GM23338 (cell line): ENCODE results near the gene CTXN3. TPM values are rescaled to one million over a fixed set of nuclear protein-coding genes. Genes with fewer than 3 reads are reported as not detected.

ENCODE experiments used
- ATAC-seq: fragments of 200-7000 bp; cut with Tn5 transposase; 3 replicates; pipeline ENCODE4 v1.9.1; 2020
- DNase-seq: peaks from one replicate; pipeline ENCODE4 v3.0.0-alpha.2; 2015; ENCODE audit warnings: low spot score
- H2AFZ ChIP-seq: fragments of 200-600 bp; sonication (generic); 2 replicates; pipeline ENCODE4 v1.8.0; 2016; ENCODE audit warnings: antibody characterized with exemption, mild to moderate bottlenecking, moderate library complexity
- H3F3A ChIP-seq: fragments of 200-600 bp; sonication (generic); replicated peaks from 2 replicates; pipeline ENCODE4 v1.8.0; 2017; ENCODE audit warnings: antibody characterized with exemption, mixed run types, low read depth
- H3K27ac ChIP-seq: fragments of 200-600 bp; sonication (generic); 2 replicates; pipeline ENCODE4 v1.6.1; 2016; ENCODE audit warnings: low read depth
- H3K27me3 ChIP-seq: fragments of 200-600 bp; sonication (generic); 2 replicates; pipeline ENCODE4 v1.8.0; 2016; ENCODE audit warnings: mild to moderate bottlenecking, mixed run types, moderate library complexity; ENCODE audit not compliant: insufficient read depth
- H3K36me3 ChIP-seq: fragments of 200-600 bp; sonication (generic); 2 replicates; pipeline ENCODE4 v1.8.0; 2016; ENCODE audit warnings: mild to moderate bottlenecking; ENCODE audit not compliant: insufficient read depth
- H3K4me1 ChIP-seq: fragments of 200-600 bp; sonication (generic); 2 replicates; pipeline ENCODE4 v1.8.0; 2016; ENCODE audit warnings: mild to moderate bottlenecking, moderate library complexity; ENCODE audit not compliant: insufficient read depth
- H3K4me2 ChIP-seq: fragments of 200-600 bp; sonication (generic); 2 replicates; pipeline ENCODE4 v1.7.1; 2017; ENCODE audit warnings: mixed run types
- H3K4me3 ChIP-seq: fragments of 200-600 bp; sonication (generic); 2 replicates; pipeline ENCODE4 v1.6.1; 2016; ENCODE audit warnings: mixed run types
- H3K79me2 ChIP-seq: fragments of 200-600 bp; sonication (generic); replicated peaks from 2 replicates; pipeline ENCODE4 v1.8.0; 2017; ENCODE audit warnings: mild to moderate bottlenecking; ENCODE audit not compliant: insufficient read depth
- H3K9me2 ChIP-seq: fragments of 200-600 bp; sonication (generic); 2 replicates; pipeline ENCODE4 v1.8.0; 2017; ENCODE audit not compliant: insufficient read depth
- H4K20me1 ChIP-seq: fragments of 200-600 bp; sonication (generic); replicated peaks from 2 replicates; pipeline ENCODE4 v1.8.0; 2017; ENCODE audit warnings: mild to moderate bottlenecking; ENCODE audit not compliant: insufficient read depth
- H3K27ac Mint-ChIP-seq: 2 replicates; pipeline ENCODE4 v1.8.0; 2020; ENCODE audit warnings: inconsistent platforms, mild to moderate bottlenecking, moderate library complexity, mixed read lengths
- H3K27me3 Mint-ChIP-seq: 3 replicates; pipeline ENCODE4 v1.8.0; 2022; ENCODE audit warnings: low read depth, mild to moderate bottlenecking, moderate library complexity, mixed read lengths, inconsistent platforms; ENCODE audit not compliant: insufficient read depth, poor library complexity
- H3K36me3 Mint-ChIP-seq: 3 replicates; pipeline ENCODE4 v1.8.0; 2021; ENCODE audit warnings: low read depth, mild to moderate bottlenecking, inconsistent platforms, moderate library complexity, mixed read lengths
- H3K4me1 Mint-ChIP-seq: 3 replicates; pipeline ENCODE4 v1.8.0; 2020; ENCODE audit warnings: mild to moderate bottlenecking, inconsistent platforms, mixed read lengths
- H3K4me3 Mint-ChIP-seq: 3 replicates; pipeline ENCODE4 v1.8.0; 2021; ENCODE audit warnings: moderate library complexity, mild to moderate bottlenecking, inconsistent platforms, mixed read lengths
- H3K9me3 Mint-ChIP-seq: 3 replicates; pipeline ENCODE4 v1.8.0; 2020; ENCODE audit warnings: moderate library complexity, mild to moderate bottlenecking, inconsistent platforms, mixed read lengths
- CREB1 ChIP-seq: fragments of 250-450 bp; sonication (Bioruptor Pico); IDR thresholded peaks from 2 replicates; pipeline ENCODE4 v1.5.0; 2020; ENCODE audit warnings: low read depth, mild to moderate bottlenecking, moderate library complexity
- EZH2 ChIP-seq: fragments of 200-600 bp; sonication (generic); IDR thresholded peaks from one replicate; pipeline ENCODE4 v1.8.0; 2017; ENCODE audit warnings: antibody characterized with exemption, mild to moderate bottlenecking, low read depth; ENCODE audit not compliant: unreplicated experiment
- EZH2phosphoT487 ChIP-seq: fragments of 200-600 bp; sonication (generic); IDR thresholded peaks from one replicate; pipeline ENCODE4 v1.8.1; 2018; ENCODE audit warnings: antibody characterized with exemption; ENCODE audit not compliant: unreplicated experiment
- JUNB ChIP-seq: IDR thresholded peaks from one replicate; pipeline ENCODE4 v1.6.1; 2016; ENCODE audit warnings: antibody characterized with exemption; ENCODE audit not compliant: unreplicated experiment
- NANOG ChIP-seq: IDR thresholded peaks from 2 replicates; pipeline ENCODE4 v1.6.1; 2016; ENCODE audit warnings: antibody characterized with exemption, borderline replicate concordance
- POLR2AphosphoS5 ChIP-seq: IDR thresholded peaks from 2 replicates; pipeline ENCODE4 v1.6.1; 2016; ENCODE audit warnings: antibody characterized with exemption, low read depth
- STAT1 ChIP-seq: IDR thresholded peaks from one replicate; pipeline ENCODE4 v1.6.1; 2016; ENCODE audit warnings: antibody characterized with exemption; ENCODE audit not compliant: unreplicated experiment
- ZNF114 ChIP-seq: fragments of 250-450 bp; sonication (Bioruptor Pico); IDR thresholded peaks from 2 replicates; pipeline ENCODE4 v1.5.0; 2020; ENCODE audit warnings: mild to moderate bottlenecking, moderate library complexity
- ZNF331 ChIP-seq: fragments of 250-450 bp; sonication (Bioruptor Pico); IDR thresholded peaks from 2 replicates; pipeline ENCODE4 v1.5.0; 2020; ENCODE audit warnings: low read depth, mild to moderate bottlenecking, moderate library complexity
- polyA plus RNA-seq: library from polyadenylated mRNA; unstranded; fragments of >200 nt; fragmentation: Nextera tagmentation; extraction: Ambion mirVana; gene quantifications from 2 replicates; pipeline ENCODE4 v1.2.1, GENCODE V29; 2016
- total RNA-seq: library from RNA; depleted of rRNA; stranded (reverse); fragments of >200 nt; shearing (Covaris generic); gene quantifications from 2 replicates; pipeline ENCODE4 v1.2.3, GENCODE V29; 2014
- TF ChIP-seq, protein P1 (sequence below): IDR thresholded peaks from 2 replicates; pipeline ENCODE4 v1.6.1; 2016; ENCODE audit warnings: antibody characterized with exemption
- TF ChIP-seq, protein P2 (sequence below): IDR thresholded peaks from one replicate; pipeline ENCODE4 v1.6.1; 2018; ENCODE audit warnings: antibody characterized with exemption; ENCODE audit not compliant: unreplicated experiment
- TF ChIP-seq, protein P3 (sequence below): fragments of 250-450 bp; sonication (Bioruptor Pico); IDR thresholded peaks from 2 replicates; pipeline ENCODE4 v1.5.0; 2020; ENCODE audit warnings: mild to moderate bottlenecking, moderate library complexity
- TF ChIP-seq, protein P4 (sequence below), 2 experiments: fragments of 200-600 bp in 1 of 2; sonication (generic) in 1 of 2; conservative IDR thresholded peaks; 2 replicates each; pipeline versions ENCODE4 v1.5.1 to v1.6.1; 2016 to 2017; ENCODE audit warnings: antibody characterized with exemption in 2 of 2, low read depth in 2 of 2, mild to moderate bottlenecking in 2 of 2, moderate library complexity in 1 of 2

CTXN3 gene
- total and polyA plus RNA-seq, 2 experiments from 2014 or later: not detected

DNA sequence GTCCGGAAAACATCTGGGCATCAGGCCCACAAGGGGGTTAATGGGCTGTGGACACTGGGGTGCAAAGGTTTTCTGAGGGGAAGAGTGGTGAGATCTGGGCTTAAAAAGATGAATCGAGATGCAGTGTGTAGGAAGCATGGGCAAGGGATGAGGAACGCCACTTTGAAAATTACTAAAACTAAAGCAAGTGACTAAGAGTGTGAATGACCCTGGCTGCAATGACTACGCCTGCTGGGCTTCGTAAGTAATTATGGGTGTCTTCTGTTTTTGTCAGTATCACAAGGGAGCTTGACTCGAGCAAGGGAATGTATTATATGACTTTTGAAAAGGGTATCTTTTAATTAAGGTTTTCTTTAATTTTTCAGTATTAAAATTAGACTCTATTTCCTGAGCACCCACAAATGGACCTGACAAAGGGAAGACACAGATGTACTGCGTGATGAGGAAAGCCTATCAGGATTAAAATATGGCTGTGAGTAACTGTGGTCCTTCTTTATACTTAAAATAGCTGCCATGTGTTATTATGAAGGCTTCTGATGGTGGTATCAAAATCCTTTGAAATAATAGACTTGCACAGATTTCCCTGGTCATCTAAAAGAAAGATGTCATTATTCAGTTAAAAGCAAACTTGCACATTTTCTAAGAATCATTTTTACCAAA lies 4.2 kb downstream of the CTXN3 start:
- Mint-ChIP-seq H3K27me3 (no peaks in the 10 kb centered on the region), H3K36me3 (no peaks in the 10 kb centered on the region), H3K4me3 (no peak overlapping the region), H3K27ac (no peak overlapping the region), H3K4me1 (peaks cover 29% of the 10 kb centered on the region), H3K9me3 (no peaks in the 10 kb centered on the region)
- H3K27ac ChIP-seq: no peak overlapping the region
- no peak overlapping the region for H3K4me3 ChIP-seq
- H3K79me2 ChIP-seq: no peaks in the 10 kb centered on the region
- DNase-seq (no peak), ATAC-seq (no peak)
- peaks cover 25% of the 10 kb centered on the region for H3K4me1 ChIP-seq
- TF ChIP-seq JUNB (no peak), CREB1 (CRISPR knock-in tag) (no peak), NANOG (no peak), EZH2 (no peak), STAT1 (no peak), ZNF331 (no peak), ZNF114 (CRISPR knock-in tag) (no peak), EZH2phosphoT487 (no peak), POLR2AphosphoS5 (no peak)
- TF ChIP-seq, protein P1, sequence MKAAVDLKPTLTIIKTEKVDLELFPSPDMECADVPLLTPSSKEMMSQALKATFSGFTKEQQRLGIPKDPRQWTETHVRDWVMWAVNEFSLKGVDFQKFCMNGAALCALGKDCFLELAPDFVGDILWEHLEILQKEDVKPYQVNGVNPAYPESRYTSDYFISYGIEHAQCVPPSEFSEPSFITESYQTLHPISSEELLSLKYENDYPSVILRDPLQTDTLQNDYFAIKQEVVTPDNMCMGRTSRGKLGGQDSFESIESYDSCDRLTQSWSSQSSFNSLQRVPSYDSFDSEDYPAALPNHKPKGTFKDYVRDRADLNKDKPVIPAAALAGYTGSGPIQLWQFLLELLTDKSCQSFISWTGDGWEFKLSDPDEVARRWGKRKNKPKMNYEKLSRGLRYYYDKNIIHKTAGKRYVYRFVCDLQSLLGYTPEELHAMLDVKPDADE: no peak
- TF ChIP-seq, protein P2, sequence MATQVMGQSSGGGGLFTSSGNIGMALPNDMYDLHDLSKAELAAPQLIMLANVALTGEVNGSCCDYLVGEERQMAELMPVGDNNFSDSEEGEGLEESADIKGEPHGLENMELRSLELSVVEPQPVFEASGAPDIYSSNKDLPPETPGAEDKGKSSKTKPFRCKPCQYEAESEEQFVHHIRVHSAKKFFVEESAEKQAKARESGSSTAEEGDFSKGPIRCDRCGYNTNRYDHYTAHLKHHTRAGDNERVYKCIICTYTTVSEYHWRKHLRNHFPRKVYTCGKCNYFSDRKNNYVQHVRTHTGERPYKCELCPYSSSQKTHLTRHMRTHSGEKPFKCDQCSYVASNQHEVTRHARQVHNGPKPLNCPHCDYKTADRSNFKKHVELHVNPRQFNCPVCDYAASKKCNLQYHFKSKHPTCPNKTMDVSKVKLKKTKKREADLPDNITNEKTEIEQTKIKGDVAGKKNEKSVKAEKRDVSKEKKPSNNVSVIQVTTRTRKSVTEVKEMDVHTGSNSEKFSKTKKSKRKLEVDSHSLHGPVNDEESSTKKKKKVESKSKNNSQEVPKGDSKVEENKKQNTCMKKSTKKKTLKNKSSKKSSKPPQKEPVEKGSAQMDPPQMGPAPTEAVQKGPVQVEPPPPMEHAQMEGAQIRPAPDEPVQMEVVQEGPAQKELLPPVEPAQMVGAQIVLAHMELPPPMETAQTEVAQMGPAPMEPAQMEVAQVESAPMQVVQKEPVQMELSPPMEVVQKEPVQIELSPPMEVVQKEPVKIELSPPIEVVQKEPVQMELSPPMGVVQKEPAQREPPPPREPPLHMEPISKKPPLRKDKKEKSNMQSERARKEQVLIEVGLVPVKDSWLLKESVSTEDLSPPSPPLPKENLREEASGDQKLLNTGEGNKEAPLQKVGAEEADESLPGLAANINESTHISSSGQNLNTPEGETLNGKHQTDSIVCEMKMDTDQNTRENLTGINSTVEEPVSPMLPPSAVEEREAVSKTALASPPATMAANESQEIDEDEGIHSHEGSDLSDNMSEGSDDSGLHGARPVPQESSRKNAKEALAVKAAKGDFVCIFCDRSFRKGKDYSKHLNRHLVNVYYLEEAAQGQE: no peak
- TF ChIP-seq, protein P3, sequence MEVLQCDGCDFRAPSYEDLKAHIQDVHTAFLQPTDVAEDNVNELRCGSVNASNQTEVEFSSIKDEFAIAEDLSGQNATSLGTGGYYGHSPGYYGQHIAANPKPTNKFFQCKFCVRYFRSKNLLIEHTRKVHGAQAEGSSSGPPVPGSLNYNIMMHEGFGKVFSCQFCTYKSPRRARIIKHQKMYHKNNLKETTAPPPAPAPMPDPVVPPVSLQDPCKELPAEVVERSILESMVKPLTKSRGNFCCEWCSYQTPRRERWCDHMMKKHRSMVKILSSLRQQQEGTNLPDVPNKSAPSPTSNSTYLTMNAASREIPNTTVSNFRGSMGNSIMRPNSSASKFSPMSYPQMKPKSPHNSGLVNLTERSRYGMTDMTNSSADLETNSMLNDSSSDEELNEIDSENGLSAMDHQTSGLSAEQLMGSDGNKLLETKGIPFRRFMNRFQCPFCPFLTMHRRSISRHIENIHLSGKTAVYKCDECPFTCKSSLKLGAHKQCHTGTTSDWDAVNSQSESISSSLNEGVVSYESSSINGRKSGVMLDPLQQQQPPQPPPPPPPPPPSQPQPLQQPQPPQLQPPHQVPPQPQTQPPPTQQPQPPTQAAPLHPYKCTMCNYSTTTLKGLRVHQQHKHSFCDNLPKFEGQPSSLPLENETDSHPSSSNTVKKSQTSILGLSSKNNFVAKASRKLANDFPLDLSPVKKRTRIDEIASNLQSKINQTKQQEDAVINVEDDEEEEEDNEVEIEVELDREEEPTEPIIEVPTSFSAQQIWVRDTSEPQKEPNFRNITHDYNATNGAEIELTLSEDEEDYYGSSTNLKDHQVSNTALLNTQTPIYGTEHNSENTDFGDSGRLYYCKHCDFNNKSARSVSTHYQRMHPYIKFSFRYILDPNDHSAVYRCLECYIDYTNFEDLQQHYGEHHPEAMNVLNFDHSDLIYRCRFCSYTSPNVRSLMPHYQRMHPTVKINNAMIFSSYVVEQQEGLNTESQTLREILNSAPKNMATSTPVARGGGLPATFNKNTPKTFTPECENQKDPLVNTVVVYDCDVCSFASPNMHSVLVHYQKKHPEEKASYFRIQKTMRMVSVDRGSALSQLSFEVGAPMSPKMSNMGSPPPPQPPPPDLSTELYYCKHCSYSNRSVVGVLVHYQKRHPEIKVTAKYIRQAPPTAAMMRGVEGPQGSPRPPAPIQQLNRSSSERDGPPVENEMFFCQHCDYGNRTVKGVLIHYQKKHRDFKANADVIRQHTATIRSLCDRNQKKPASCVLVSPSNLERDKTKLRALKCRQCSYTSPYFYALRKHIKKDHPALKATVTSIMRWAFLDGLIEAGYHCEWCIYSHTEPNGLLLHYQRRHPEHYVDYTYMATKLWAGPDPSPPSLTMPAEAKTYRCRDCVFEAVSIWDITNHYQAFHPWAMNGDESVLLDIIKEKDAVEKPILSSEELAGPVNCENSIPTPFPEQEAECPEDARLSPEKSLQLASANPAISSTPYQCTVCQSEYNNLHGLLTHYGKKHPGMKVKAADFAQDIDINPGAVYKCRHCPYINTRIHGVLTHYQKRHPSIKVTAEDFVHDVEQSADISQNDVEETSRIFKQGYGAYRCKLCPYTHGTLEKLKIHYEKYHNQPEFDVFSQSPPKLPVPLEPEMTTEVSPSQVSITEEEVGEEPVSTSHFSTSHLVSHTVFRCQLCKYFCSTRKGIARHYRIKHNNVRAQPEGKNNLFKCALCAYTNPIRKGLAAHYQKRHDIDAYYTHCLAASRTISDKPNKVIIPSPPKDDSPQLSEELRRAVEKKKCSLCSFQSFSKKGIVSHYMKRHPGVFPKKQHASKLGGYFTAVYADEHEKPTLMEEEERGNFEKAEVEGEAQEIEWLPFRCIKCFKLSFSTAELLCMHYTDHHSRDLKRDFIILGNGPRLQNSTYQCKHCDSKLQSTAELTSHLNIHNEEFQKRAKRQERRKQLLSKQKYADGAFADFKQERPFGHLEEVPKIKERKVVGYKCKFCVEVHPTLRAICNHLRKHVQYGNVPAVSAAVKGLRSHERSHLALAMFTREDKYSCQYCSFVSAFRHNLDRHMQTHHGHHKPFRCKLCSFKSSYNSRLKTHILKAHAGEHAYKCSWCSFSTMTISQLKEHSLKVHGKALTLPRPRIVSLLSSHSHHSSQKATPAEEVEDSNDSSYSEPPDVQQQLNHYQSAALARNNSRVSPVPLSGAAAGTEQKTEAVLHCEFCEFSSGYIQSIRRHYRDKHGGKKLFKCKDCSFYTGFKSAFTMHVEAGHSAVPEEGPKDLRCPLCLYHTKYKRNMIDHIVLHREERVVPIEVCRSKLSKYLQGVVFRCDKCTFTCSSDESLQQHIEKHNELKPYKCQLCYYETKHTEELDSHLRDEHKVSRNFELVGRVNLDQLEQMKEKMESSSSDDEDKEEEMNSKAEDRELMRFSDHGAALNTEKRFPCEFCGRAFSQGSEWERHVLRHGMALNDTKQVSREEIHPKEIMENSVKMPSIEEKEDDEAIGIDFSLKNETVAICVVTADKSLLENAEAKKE: no peak
- TF ChIP-seq, protein P4, sequence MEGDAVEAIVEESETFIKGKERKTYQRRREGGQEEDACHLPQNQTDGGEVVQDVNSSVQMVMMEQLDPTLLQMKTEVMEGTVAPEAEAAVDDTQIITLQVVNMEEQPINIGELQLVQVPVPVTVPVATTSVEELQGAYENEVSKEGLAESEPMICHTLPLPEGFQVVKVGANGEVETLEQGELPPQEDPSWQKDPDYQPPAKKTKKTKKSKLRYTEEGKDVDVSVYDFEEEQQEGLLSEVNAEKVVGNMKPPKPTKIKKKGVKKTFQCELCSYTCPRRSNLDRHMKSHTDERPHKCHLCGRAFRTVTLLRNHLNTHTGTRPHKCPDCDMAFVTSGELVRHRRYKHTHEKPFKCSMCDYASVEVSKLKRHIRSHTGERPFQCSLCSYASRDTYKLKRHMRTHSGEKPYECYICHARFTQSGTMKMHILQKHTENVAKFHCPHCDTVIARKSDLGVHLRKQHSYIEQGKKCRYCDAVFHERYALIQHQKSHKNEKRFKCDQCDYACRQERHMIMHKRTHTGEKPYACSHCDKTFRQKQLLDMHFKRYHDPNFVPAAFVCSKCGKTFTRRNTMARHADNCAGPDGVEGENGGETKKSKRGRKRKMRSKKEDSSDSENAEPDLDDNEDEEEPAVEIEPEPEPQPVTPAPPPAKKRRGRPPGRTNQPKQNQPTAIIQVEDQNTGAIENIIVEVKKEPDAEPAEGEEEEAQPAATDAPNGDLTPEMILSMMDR (conservative IDR thresholded peaks at IDR 0.05; ENCODE audit: low read depth in 2 of 2): no peak
- no peaks in the 10 kb centered on the region for H3K27me3 ChIP-seq
- H3K9me2 ChIP-seq: no peaks in the 10 kb centered on the region
- no peak overlapping the region for H3K4me2 ChIP-seq
- no peak overlapping the region for H2AFZ ChIP-seq
- H3K36me3 ChIP-seq: no peaks in the 10 kb centered on the region
- H3F3A ChIP-seq: no peaks in the 10 kb centered on the region
- H4K20me1 ChIP-seq: no peaks in the 10 kb centered on the region
